Suprapubic skin (tissue), 4 donors: ENCODE measurements around the gene PUM1. TPM values are rescaled to one million over a fixed set of nuclear protein-coding genes. Genes with fewer than 3 reads are reported as not detected.
"Not testable (repeated sequence)": the region's sequence is repeated elsewhere in the genome, so short reads cannot be mapped to it uniquely, and the experiment has no call there.

ENCODE experiments used
- DNase-seq, 2 donors: peaks; one replicate each; pipeline ENCODE4 v3.0.0-alpha.2; 2019; ENCODE audit warnings: low spot score in 2 of 2
- H3K27ac ChIP-seq: fragments of 200-600 bp; sonication (generic); one replicate; pipeline ENCODE4 v1.5.1; 2019
- H3K27me3 ChIP-seq: fragments of 200-600 bp; sonication (generic); one replicate; pipeline ENCODE4 v1.5.1; 2019
- H3K36me3 ChIP-seq: fragments of 200-600 bp; sonication (generic); one replicate; pipeline ENCODE4 v1.5.1; 2019
- H3K4me1 ChIP-seq: fragments of 200-600 bp; sonication (generic); one replicate; pipeline ENCODE4 v1.5.1; 2019
- H3K4me3 ChIP-seq: fragments of 200-600 bp; sonication (generic); one replicate; pipeline ENCODE4 v1.5.1; 2019; ENCODE audit warnings: mild to moderate bottlenecking
- H3K9me3 ChIP-seq: fragments of 200-600 bp; sonication (generic); one replicate; pipeline ENCODE4 v1.5.1; 2019
- EP300 ChIP-seq: sonication (generic); formaldehyde crosslinking; IDR thresholded peaks from one replicate; pipeline ENCODE4 v1.6.1; 2017; ENCODE audit warnings: antibody characterized with exemption
- POLR2A ChIP-seq, 2 donors: fragments of 450-650 bp; IDR thresholded peaks; one replicate each; pipeline ENCODE4 v1.6.1; 2017; ENCODE audit warnings: antibody characterized with exemption in 2 of 2, mild to moderate bottlenecking in 2 of 2, moderate library complexity in 2 of 2
- POLR2AphosphoS5 ChIP-seq, 3 donors: sonication (generic); formaldehyde crosslinking; IDR thresholded peaks; one replicate each; pipeline ENCODE4 v1.6.1; 2017; ENCODE audit warnings: antibody characterized with exemption in 3 of 3
- WGBS: methylation state at CpG from one replicate; pipeline ENCODE4 v1.1.5; 2018; 5-methylcytosine and 5-hydroxymethylcytosine counted together
- total RNA-seq, 4 donors: library from RNA; depleted of rRNA; stranded (reverse); fragments of >200 nt; gene quantifications; one replicate each; pipeline ENCODE4 v1.1.0, GENCODE V29; 2016
- TF ChIP-seq, protein P1 (sequence below), 2 donors: fragments of 200-600 bp in 1 of 2; fragments of 450-650 bp in 1 of 2; sonication (generic) in 1 of 2; IDR thresholded peaks; one replicate each; pipeline ENCODE4 v1.5.1; 2016 to 2019; ENCODE audit warnings: antibody characterized with exemption in 2 of 2, mild to moderate bottlenecking in 1 of 2, moderate library complexity in 1 of 2

The PUM1 gene
- total RNA-seq, 4 donors from 2014 or later = 100 to 132 (median 110) TPM

DNA sequence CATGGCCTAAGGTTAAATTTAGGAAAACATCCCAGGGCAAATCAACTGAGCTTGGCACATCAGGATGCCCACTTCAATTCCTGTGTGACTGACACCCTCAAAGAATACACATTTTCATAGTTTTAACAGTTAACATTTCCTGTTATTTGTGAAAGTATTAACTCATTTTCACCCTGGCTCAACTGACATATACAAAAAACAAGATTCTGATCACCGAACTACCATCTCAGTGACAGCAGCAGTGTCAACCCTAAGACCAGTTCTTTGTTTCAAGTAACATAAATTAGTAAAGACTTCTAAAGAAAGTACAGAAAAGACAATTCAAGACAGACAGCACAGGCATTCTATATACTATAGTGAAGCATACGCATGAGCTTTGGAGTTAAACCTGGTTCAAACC, 88.0 kb downstream of the PUM1 start:
- Histone ChIP-seq H3K4me1 (peaks cover 18% of the 10 kb centered on the region), H3K27ac (no peak overlapping the region), H3K27me3 (no peaks in the 10 kb centered on the region), H3K9me3 (no peaks in the 10 kb centered on the region), H3K36me3 (peaks cover 45% of the 10 kb centered on the region), H3K4me3 (no peak overlapping the region)
- 98% methylated on average over 2 of the region's 2 CpGs for WGBS
- no peak for DNase-seq
- TF ChIP-seq POLR2AphosphoS5 (IDR thresholded peaks at IDR 0.05) = no peak
- TF ChIP-seq EP300 = no peak
- TF ChIP-seq, protein P1, sequence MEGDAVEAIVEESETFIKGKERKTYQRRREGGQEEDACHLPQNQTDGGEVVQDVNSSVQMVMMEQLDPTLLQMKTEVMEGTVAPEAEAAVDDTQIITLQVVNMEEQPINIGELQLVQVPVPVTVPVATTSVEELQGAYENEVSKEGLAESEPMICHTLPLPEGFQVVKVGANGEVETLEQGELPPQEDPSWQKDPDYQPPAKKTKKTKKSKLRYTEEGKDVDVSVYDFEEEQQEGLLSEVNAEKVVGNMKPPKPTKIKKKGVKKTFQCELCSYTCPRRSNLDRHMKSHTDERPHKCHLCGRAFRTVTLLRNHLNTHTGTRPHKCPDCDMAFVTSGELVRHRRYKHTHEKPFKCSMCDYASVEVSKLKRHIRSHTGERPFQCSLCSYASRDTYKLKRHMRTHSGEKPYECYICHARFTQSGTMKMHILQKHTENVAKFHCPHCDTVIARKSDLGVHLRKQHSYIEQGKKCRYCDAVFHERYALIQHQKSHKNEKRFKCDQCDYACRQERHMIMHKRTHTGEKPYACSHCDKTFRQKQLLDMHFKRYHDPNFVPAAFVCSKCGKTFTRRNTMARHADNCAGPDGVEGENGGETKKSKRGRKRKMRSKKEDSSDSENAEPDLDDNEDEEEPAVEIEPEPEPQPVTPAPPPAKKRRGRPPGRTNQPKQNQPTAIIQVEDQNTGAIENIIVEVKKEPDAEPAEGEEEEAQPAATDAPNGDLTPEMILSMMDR (IDR thresholded peaks at IDR 0.05) = no peak
- TF ChIP-seq POLR2A (IDR thresholded peaks at IDR 0.05) = no peak

- 74% methylated on average over 5 of the region's 5 CpGs for WGBS
- H3K9me3 ChIP-seq = no peaks in the 10 kb centered on the region
- H3K27ac ChIP-seq = no peak overlapping the region
- H3K4me3 ChIP-seq = no peak overlapping the region
- H3K27me3 ChIP-seq = no peaks in the 10 kb centered on the region
- peaks cover 14% of the 10 kb centered on the region for H3K4me1 ChIP-seq
- TF ChIP-seq POLR2A (IDR thresholded peaks at IDR 0.05) = no peak
- no peak for TF ChIP-seq EP300
- TF ChIP-seq, protein P1 (IDR thresholded peaks at IDR 0.05) = no peak
- no peak for TF ChIP-seq POLR2AphosphoS5 (IDR thresholded peaks at IDR 0.05)
- no peak for DNase-seq
- peaks cover 45% of the 10 kb centered on the region for H3K36me3 ChIP-seq
These were observed 88.4 kb downstream of the PUM1 start for GRCh38 chr1:30977105-30977504.

DNA sequence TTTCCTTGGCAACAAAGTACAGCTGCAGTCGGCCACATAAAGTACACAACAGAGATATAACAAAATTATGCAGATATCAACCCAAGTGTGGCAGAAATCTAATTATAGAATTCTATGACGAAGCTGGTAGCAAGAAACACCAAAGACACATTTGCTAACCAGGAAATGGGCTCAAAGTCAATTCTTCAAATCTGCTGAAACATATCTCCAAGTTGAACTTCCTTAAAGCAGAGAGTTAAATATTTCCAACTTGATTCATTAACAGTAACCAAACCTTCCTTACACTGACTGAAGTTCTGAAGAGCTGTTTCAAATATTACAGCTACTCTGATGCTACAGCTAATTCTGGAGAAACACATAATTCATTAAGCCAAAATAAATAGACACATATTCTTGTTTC, 89.4 kb downstream of the PUM1 start:
- Histone ChIP-seq H3K4me3 (no peak overlapping the region), H3K27me3 (no peaks in the 10 kb centered on the region), H3K27ac (no peak overlapping the region), H3K4me1 (peaks cover 14% of the 10 kb centered on the region), H3K9me3 (no peaks in the 10 kb centered on the region), H3K36me3 (peaks cover 43% of the 10 kb centered on the region)
- TF ChIP-seq POLR2AphosphoS5 (IDR thresholded peaks at IDR 0.05) = no peak
- TF ChIP-seq, protein P1 (IDR thresholded peaks at IDR 0.05) = no peak
- TF ChIP-seq EP300 = no peak
- TF ChIP-seq POLR2A (IDR thresholded peaks at IDR 0.05) = no peak
- WGBS = 10% methylated on average over 2 of the region's 2 CpGs
- no peak for DNase-seq

GRCh38 chr1:30975217-30975616, 90.3 kb downstream of the PUM1 start:
- WGBS = 91% methylated on average over 3 of the region's 3 CpGs
- no peaks in the 10 kb centered on the region for H3K9me3 ChIP-seq
- peaks cover 14% of the 10 kb centered on the region for H3K4me1 ChIP-seq
- no peak overlapping the region for H3K4me3 ChIP-seq
- H3K27ac ChIP-seq = no peak overlapping the region
- no peak for DNase-seq
- no peak for TF ChIP-seq POLR2AphosphoS5 (IDR thresholded peaks at IDR 0.05)
- TF ChIP-seq POLR2A (IDR thresholded peaks at IDR 0.05) = no peak
- TF ChIP-seq, protein P1 (IDR thresholded peaks at IDR 0.05) = no peak
- TF ChIP-seq EP300 = no peak
- H3K27me3 ChIP-seq = no peaks in the 10 kb centered on the region
- H3K36me3 ChIP-seq = peaks cover 35% of the 10 kb centered on the region

DNA sequence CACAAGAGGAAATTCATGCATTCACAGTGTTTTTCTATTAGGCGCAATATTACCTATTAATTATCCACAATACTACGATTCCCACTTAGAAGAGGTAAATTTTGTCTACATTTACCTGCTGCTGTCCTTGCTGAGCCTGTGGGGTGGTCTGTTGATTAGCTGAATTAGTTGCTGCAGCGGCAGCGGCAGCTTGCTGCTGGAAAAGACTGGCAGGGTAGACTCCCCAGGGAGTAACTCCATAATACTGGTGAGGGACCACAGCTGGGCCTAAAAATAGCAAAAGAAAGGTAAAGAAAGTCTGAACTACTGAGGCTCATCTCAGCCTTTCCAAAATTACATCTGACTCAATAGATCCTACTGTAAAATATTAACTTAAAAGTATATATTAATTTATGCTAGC, 91.0 kb downstream of the PUM1 start:
- Histone ChIP-seq H3K27ac (no peak overlapping the region), H3K27me3 (no peaks in the 10 kb centered on the region), H3K9me3 (no peaks in the 10 kb centered on the region), H3K4me3 (no peak overlapping the region), H3K36me3 (peaks cover 30% of the 10 kb centered on the region), H3K4me1 (peaks cover 14% of the 10 kb centered on the region)
- TF ChIP-seq, protein P1 (IDR thresholded peaks at IDR 0.05) = no peak
- no peak for TF ChIP-seq POLR2AphosphoS5 (IDR thresholded peaks at IDR 0.05)
- no peak for TF ChIP-seq POLR2A (IDR thresholded peaks at IDR 0.05)
- no peak for TF ChIP-seq EP300
- no peak for DNase-seq
- 91% methylated on average over 4 of the region's 4 CpGs for WGBS

- Histone ChIP-seq H3K36me3 (peaks cover 33% of the 10 kb centered on the region), H3K4me1 (peaks cover 22% of the 10 kb centered on the region)
- H3K27me3 ChIP-seq, DNase-seq, H3K9me3 ChIP-seq, H3K27ac ChIP-seq, H3K4me3 ChIP-seq: not testable (repeated sequence)
- 73% methylated on average over 4 of the region's 4 CpGs for WGBS
These were observed 93.2 kb downstream of the PUM1 start for GRCh38 chr1:30972349-30972748.
